Tibial nerve (tissue), 3 donors: ENCODE measurements around the gene HOXA11.

ENCODE experiments used
- CTCF ChIP-seq, 5 experiments: fragments of 200-600 bp in 3 of 5; fragments of 450-650 bp in 2 of 5; sonication (generic) in 3 of 5; IDR thresholded peaks; one replicate each; pipeline ENCODE4 v1.5.1; 2016 to 2019; ENCODE audit warnings: antibody characterized with exemption in 5 of 5, mild to moderate bottlenecking in 3 of 5, moderate library complexity in 2 of 5
- POLR2A ChIP-seq, 2 donors: fragments of 450-650 bp; IDR thresholded peaks; one replicate each; pipeline ENCODE4 v1.6.1; 2017; ENCODE audit warnings: antibody characterized with exemption in 2 of 2, mild to moderate bottlenecking in 2 of 2, moderate library complexity in 2 of 2

- no peak for TF ChIP-seq CTCF (IDR thresholded peaks at IDR 0.05)
- peak in 1 of 2 donors; percentile 38 for TF ChIP-seq POLR2A (IDR thresholded peaks at IDR 0.05)
Measured at GRCh38 chr7:27172823-27173510, 12.1 kb downstream of the HOXA11 start.
